Osteocyte (in vitro differentiated cells): ENCODE data around the gene EHMT1. TPM values are rescaled to one million over a fixed set of nuclear protein-coding genes. Genes with fewer than 3 reads are reported as not detected.

Experiments
- DNase-seq: peaks from one replicate; pipeline ENCODE4 v3.0.0; 2021; ENCODE audit warnings: mixed read lengths; ENCODE audit not compliant: unreplicated experiment; ENCODE audit errors: extremely low spot score
- H3K27ac Mint-ChIP-seq: one replicate; pipeline ENCODE4 v1.8.0; 2021; ENCODE audit warnings: mild to moderate bottlenecking, mixed read lengths; ENCODE audit not compliant: unreplicated experiment
- H3K27me3 Mint-ChIP-seq: one replicate; pipeline ENCODE4 v1.8.0; 2021; ENCODE audit warnings: mixed read lengths; ENCODE audit not compliant: unreplicated experiment
- H3K36me3 Mint-ChIP-seq: one replicate; pipeline ENCODE4 v1.8.0; 2021; ENCODE audit warnings: mixed read lengths; ENCODE audit not compliant: unreplicated experiment
- H3K4me1 Mint-ChIP-seq: one replicate; pipeline ENCODE4 v1.8.0; 2021; ENCODE audit warnings: mixed read lengths; ENCODE audit not compliant: unreplicated experiment
- H3K4me3 Mint-ChIP-seq: one replicate; pipeline ENCODE4 v1.8.0; 2021; ENCODE audit warnings: mild to moderate bottlenecking, moderate library complexity, mixed read lengths; ENCODE audit not compliant: unreplicated experiment
- H3K9me3 Mint-ChIP-seq: one replicate; pipeline ENCODE4 v1.8.0; 2021; ENCODE audit warnings: mixed read lengths; ENCODE audit not compliant: unreplicated experiment
- CTCF ChIP-seq: fragments of 200-600 bp; sonication (generic); IDR thresholded peaks from 2 replicates; pipeline ENCODE4 v1.5.0; 2021; ENCODE audit warnings: antibody characterized with exemption, mild to moderate bottlenecking, moderate library complexity
- total RNA-seq: library from RNA; stranded (reverse); gene quantifications from 2 replicates; pipeline ENCODE4 v1.2.1, GENCODE V29; 2021

Gene EHMT1
- total RNA-seq, 1 donor from 2014 or later, result 88.6 TPM

GRCh38 chr9:137739371-137740309, 120.8 kb downstream of the EHMT1 start:
- Mint-ChIP-seq H3K27ac (peak overlapping the region; percentile 66), H3K36me3 (peaks cover 31% of the 10 kb centered on the region), H3K27me3 (no peaks in the 10 kb centered on the region), H3K4me3 (no peak overlapping the region), H3K9me3 (peaks cover 9% of the 10 kb centered on the region), H3K4me1 (peaks cover 16% of the 10 kb centered on the region)
- no peak for TF ChIP-seq CTCF
- no peak for DNase-seq

- DNase-seq, result no peak
- peak; percentile 13 for TF ChIP-seq CTCF
- H3K27me3 Mint-ChIP-seq, result no peaks in the 10 kb centered on the region
- peaks cover 27% of the 10 kb centered on the region for H3K36me3 Mint-ChIP-seq
- peaks cover 3% of the 10 kb centered on the region for H3K9me3 Mint-ChIP-seq
- peaks cover 16% of the 10 kb centered on the region for H3K4me1 Mint-ChIP-seq
- H3K4me3 Mint-ChIP-seq, result no peak overlapping the region
- H3K27ac Mint-ChIP-seq, result peak overlapping the region; percentile 66
These were observed 121.5 kb downstream of the EHMT1 start for GRCh38 chr9:137740312-137740711.

GRCh38 chr9:137741330-137741729, 122.5 kb downstream of the EHMT1 start:
- Mint-ChIP-seq H3K4me3 (no peak overlapping the region), H3K27ac (no peak overlapping the region), H3K4me1 (peaks cover 22% of the 10 kb centered on the region), H3K27me3 (no peaks in the 10 kb centered on the region), H3K36me3 (peaks cover 27% of the 10 kb centered on the region), H3K9me3 (no peaks in the 10 kb centered on the region)
- no peak for TF ChIP-seq CTCF
- no peak for DNase-seq

GRCh38 chr9:137742698-137743097, 123.9 kb downstream of the EHMT1 start:
- TF ChIP-seq CTCF, result no peak
- no peak overlapping the region for H3K27ac Mint-ChIP-seq
- H3K36me3 Mint-ChIP-seq, result peaks cover 32% of the 10 kb centered on the region
- DNase-seq, result no peak
- no peaks in the 10 kb centered on the region for H3K27me3 Mint-ChIP-seq
- peaks cover 22% of the 10 kb centered on the region for H3K4me1 Mint-ChIP-seq
- H3K4me3 Mint-ChIP-seq, result no peak overlapping the region
- H3K9me3 Mint-ChIP-seq, result no peaks in the 10 kb centered on the region

GRCh38 chr9:137743695-137744094, 124.9 kb downstream of the EHMT1 start:
- Mint-ChIP-seq H3K4me3 (no peak overlapping the region), H3K9me3 (no peaks in the 10 kb centered on the region), H3K27ac (no peak overlapping the region), H3K36me3 (peaks cover 34% of the 10 kb centered on the region), H3K4me1 (peaks cover 19% of the 10 kb centered on the region), H3K27me3 (no peaks in the 10 kb centered on the region)
- DNase-seq, result no peak
- TF ChIP-seq CTCF, result no peak
